ENCODE data around the gene MAN1A2.

- no peak for TF ChIP-seq CTCF (IDR thresholded peaks at IDR 0.05)
- no peak for TF ChIP-seq ZFX (IDR thresholded peaks at IDR 0.05; ENCODE audit: borderline replicate concordance)
Measured at GRCh38 chr1:117567976-117568375, 200.7 kb downstream of the MAN1A2 start.
